Right ventricle myocardium superior (tissue), 1 donor: ENCODE measurements around the gene ACSS1. TPM values are rescaled to one million over a fixed set of nuclear protein-coding genes. Genes with fewer than 3 reads are reported as not detected.
"Not testable (repeated sequence)": the region's sequence is repeated elsewhere in the genome, so short reads cannot be mapped to it uniquely, and the experiment has no call there.

ENCODE experiments used
- ATAC-seq: fragments of 200-7000 bp; cut with Tn5 transposase; one replicate; pipeline ENCODE4 v1.9.1; 2020; ENCODE audit warnings: mild to moderate bottlenecking; ENCODE audit not compliant: poor library complexity
- DNase-seq: peaks from one replicate; pipeline ENCODE4 v3.0.0-alpha.2; 2020
- intact Hi-C: fragments of 100-400 bp; cut with DNase I; formaldehyde crosslinking; loops from one replicate; pipeline ENCODE4 v1.11.2; 2022
- total RNA-seq: library from RNA; stranded (reverse); fragmentation: NEBNext Ultra II Directional; extraction: Animal tissue kit (Norgen Biotek cat#: 25700); gene quantifications from one replicate; pipeline ENCODE4 v1.2.1, GENCODE V29; 2021
- donor health status: DM: no; HTN: yes; CAD: no; lungs with severe emphysema.

ACSS1 gene
- total RNA-seq, 1 donor from 2014 or later = 143 TPM

GRCh38 chr20:25007491-25008305 is 50.2 kb downstream of the ACSS1 start:
- ATAC-seq (no peak), DNase-seq (no peak)
- intact Hi-C loops = no loop called here

GRCh38 chr20:25006431-25007167 is 51.3 kb downstream of the ACSS1 start:
- intact Hi-C loops = no loop called here
- ATAC-seq (no peak), DNase-seq (no peak)

GRCh38 chr20:25005661-25006060 is 52.3 kb downstream of the ACSS1 start:
- no peak for ATAC-seq
- intact Hi-C loops = no loop called here
- no peak for DNase-seq

- DNase-seq = no peak
- ATAC-seq = peak; percentile 60
- intact Hi-C loops = no loop called here
Observed at GRCh38 chr20:25005220-25005619, 52.7 kb downstream of the ACSS1 start.

GRCh38 chr20:25003002-25003401 is 54.9 kb downstream of the ACSS1 start:
- DNase-seq (no peak), ATAC-seq (no peak)
- intact Hi-C loops = no loop called here

GRCh38 chr20:25001323-25001722 is 56.6 kb downstream of the ACSS1 start:
- DNase-seq, ATAC-seq, intact Hi-C loops: not testable (repeated sequence)

GRCh38 chr20:25000268-25000801 is 57.6 kb downstream of the ACSS1 start:
- ATAC-seq = peak; percentile 67
- intact Hi-C loops = no loop called here
- DNase-seq = peak; percentile 81

- ATAC-seq (no peak), DNase-seq (no peak)
- intact Hi-C loops = no loop called here
Observed at GRCh38 chr20:24999568-24999967, 58.4 kb downstream of the ACSS1 start.

- intact Hi-C loops = no loop called here
- ATAC-seq = peak; percentile 62
- no peak for DNase-seq
Observed at GRCh38 chr20:24998631-24999445, 59.1 kb downstream of the ACSS1 start.

GRCh38 chr20:24998121-24998520 is 59.8 kb downstream of the ACSS1 start:
- DNase-seq (no peak), ATAC-seq (no peak)
- intact Hi-C loops = no loop called here

- ATAC-seq (no peak), DNase-seq (no peak)
- intact Hi-C loops = no loop called here
Observed at GRCh38 chr20:24996449-24997377, 61.2 kb downstream of the ACSS1 start.

- no peak for DNase-seq
- no peak for ATAC-seq
- intact Hi-C loops = loop anchor here (2.0 kb wide), 1 partner anchor 183 kb away; no protein-coding TSS in a partner anchor
Observed at GRCh38 chr20:24995741-24996448, 62.0 kb downstream of the ACSS1 start.

- peak; percentile 88 for DNase-seq
- intact Hi-C loops = loop anchor here (2.0 to 5.0 kb wide), 2 partner anchors 184 to 198 kb away; no protein-coding TSS in a partner anchor
- peak; percentile 69 for ATAC-seq
Observed at GRCh38 chr20:24994470-24995368, 63.2 kb downstream of the ACSS1 start.

GRCh38 chr20:24994186-24994465 is 63.8 kb downstream of the ACSS1 start:
- ATAC-seq = no peak
- intact Hi-C loops = loop anchor here (2.0 to 5.0 kb wide), 2 partner anchors 185 to 198 kb away; no protein-coding TSS in a partner anchor
- no peak for DNase-seq

- no peak for DNase-seq
- ATAC-seq = peak; percentile 22
- intact Hi-C loops = loop anchor here (1.0 to 5.0 kb wide), 3 partner anchors 72 to 199 kb away; no protein-coding TSS in a partner anchor
Observed at GRCh38 chr20:24993337-24994185, 64.4 kb downstream of the ACSS1 start.
